Measurements from ENCODE around the gene NDUFS6.

GRCh38 chr5:1847056-1847455 lies 45.8 kb downstream of the NDUFS6 start:
- TF ChIP-seq GATA2 (IDR thresholded peaks at IDR 0.05; ENCODE audit: low read depth, low read length) (no peak), GATA3 (IDR thresholded peaks at IDR 0.05; ENCODE audit: low read depth, low read length) (no peak)

Measured in SH-SY5Y (cell line).